ENCODE measurements around the gene SIPA1L2. TPM values are rescaled to one million over a fixed set of nuclear protein-coding genes. Genes with fewer than 3 reads are reported as not detected.

SIPA1L2 gene
- total and polyA plus RNA-seq, 7 experiments from 2014 or later: 0.08 to 4.9 (median 0.51) TPM; not detected in 1

- Mint-ChIP-seq H3K27ac (peak overlapping the region in 2 of 9 donors; percentile 7 to 66), H3K36me3 (peaks cover 0 to 7% (median 0%) of the 10 kb centered on the region in 5 donors), H3K4me1 (peaks cover 0 to 50% (median 0%) of the 10 kb centered on the region in 7 donors), H3K9me3 (peaks cover 0 to 4% (median 0%) of the 10 kb centered on the region in 11 donors), H3K4me3 (no peak overlapping the region), H3K27me3 (no peaks in the 10 kb centered on the region)
- Histone ChIP-seq H3K9me3 (ENCODE audit: control insufficient read depth in 2 of 3, low read length in 3 of 3) (no peaks in the 10 kb centered on the region), H3K36me3 (ENCODE audit: control insufficient read depth in 2 of 3, insufficient read depth in 3 of 3, low read length in 3 of 3) (no peaks in the 10 kb centered on the region), H3K27me3 (ENCODE audit: control insufficient read depth in 2 of 2, insufficient read depth in 2 of 2, low read length in 2 of 2) (no peaks in the 10 kb centered on the region), H3K4me1 (ENCODE audit: control insufficient read depth in 2 of 2, insufficient read depth in 2 of 2, low read length in 2 of 2) (peaks cover 0 to 19% of the 10 kb centered on the region in 2 donors), H3K27ac (ENCODE audit: low read depth, low read length) (no peak overlapping the region), H3K4me3 (ENCODE audit: low read length) (no peak overlapping the region)
- intact Hi-C loops (cut with micrococcal nuclease): loop anchor here in 1 of 2 donors (1.0 kb wide), 1 partner anchor 22 kb away; no protein-coding TSS in a partner anchor
- DNase-seq: no peak
- peak; percentile 56 for ATAC-seq
- POLR2A ChIA-PET: no interaction called here
- CTCF ChIA-PET: no interaction called here
Observed at GRCh38 chr1:232600424-232601258, 29.3 kb downstream of the SIPA1L2 start.

GRCh38 chr1:232599178-232600041 lies 30.5 kb downstream of the SIPA1L2 start:
- ATAC-seq (peak; percentile 27), DNase-seq (no peak)
- H3K27me3 ChIP-seq (ENCODE audit: control insufficient read depth in 2 of 2, insufficient read depth in 2 of 2, low read length in 2 of 2): no peaks in the 10 kb centered on the region
- Mint-ChIP-seq H3K27ac (peak overlapping the region in 1 of 9 donors; percentile 76), H3K4me1 (peaks cover 0 to 48% (median 0%) of the 10 kb centered on the region in 7 donors), H3K9me3 (peaks cover 0 to 4% (median 0%) of the 10 kb centered on the region in 11 donors), H3K4me3 (peak overlapping the region in 1 of 10 donors; percentile 55), H3K27me3 (no peaks in the 10 kb centered on the region), H3K36me3 (peaks cover 0 to 4% (median 0%) of the 10 kb centered on the region in 5 donors)
- no peak overlapping the region for H3K27ac ChIP-seq (ENCODE audit: low read depth, low read length)
- H3K4me1 ChIP-seq (ENCODE audit: control insufficient read depth in 2 of 2, insufficient read depth in 2 of 2, low read length in 2 of 2): peaks cover 0 to 19% of the 10 kb centered on the region in 2 donors
- intact Hi-C loops (cut with micrococcal nuclease): loop anchor here in 1 of 2 donors (1.0 kb wide), 1 partner anchor 21 kb away; no protein-coding TSS in a partner anchor
- no peaks in the 10 kb centered on the region for H3K36me3 ChIP-seq (ENCODE audit: control insufficient read depth in 2 of 3, insufficient read depth in 3 of 3, low read length in 3 of 3)
- H3K4me3 ChIP-seq (ENCODE audit: low read length): no peak overlapping the region
- ChIA-PET POLR2A (no interaction called here), CTCF (no interaction called here)
- H3K9me3 ChIP-seq (ENCODE audit: control insufficient read depth in 2 of 3, low read length in 3 of 3): no peaks in the 10 kb centered on the region

GRCh38 chr1:232598837-232599177 lies 31.1 kb downstream of the SIPA1L2 start:
- Mint-ChIP-seq H3K9me3 (peaks cover 0 to 4% (median 0%) of the 10 kb centered on the region in 11 donors), H3K27ac (peak overlapping the region in 1 of 9 donors; percentile 29), H3K27me3 (no peaks in the 10 kb centered on the region), H3K4me1 (peaks cover 0 to 43% (median 0%) of the 10 kb centered on the region in 7 donors), H3K36me3 (peaks cover 0 to 4% (median 0%) of the 10 kb centered on the region in 5 donors), H3K4me3 (no peak overlapping the region)
- no peak overlapping the region for H3K27ac ChIP-seq (ENCODE audit: low read depth, low read length)
- no peaks in the 10 kb centered on the region for H3K9me3 ChIP-seq (ENCODE audit: control insufficient read depth in 2 of 3, low read length in 3 of 3)
- no peaks in the 10 kb centered on the region for H3K36me3 ChIP-seq (ENCODE audit: control insufficient read depth in 2 of 3, insufficient read depth in 3 of 3, low read length in 3 of 3)
- DNase-seq: no peak
- intact Hi-C loops (cut with micrococcal nuclease): no loop called here
- no peaks in the 10 kb centered on the region for H3K27me3 ChIP-seq (ENCODE audit: control insufficient read depth in 2 of 2, insufficient read depth in 2 of 2, low read length in 2 of 2)
- ChIA-PET POLR2A (no interaction called here), CTCF (no interaction called here)
- H3K4me1 ChIP-seq (ENCODE audit: control insufficient read depth in 2 of 2, insufficient read depth in 2 of 2, low read length in 2 of 2): peaks cover 0 to 19% of the 10 kb centered on the region in 2 donors
- ATAC-seq: no peak
- H3K4me3 ChIP-seq (ENCODE audit: low read length): no peak overlapping the region

- no peak overlapping the region for H3K27ac Mint-ChIP-seq
Observed at GRCh38 chr1:232598133-232598532, 31.8 kb downstream of the SIPA1L2 start.

GRCh38 chr1:232597721-232598120 lies 32.2 kb downstream of the SIPA1L2 start:
- CTCF ChIA-PET: interaction anchor here (0.6 kb wide), 1 partner anchor 41 kb away, joined by 4 read pairs; no protein-coding TSS in a partner anchor

More at GRCh38 chr1:232598133-232598532, 31.8 kb downstream of the SIPA1L2 start:
- Histone ChIP-seq H3K36me3 (ENCODE audit: control insufficient read depth in 2 of 3, insufficient read depth in 3 of 3, low read length in 3 of 3) (no peaks in the 10 kb centered on the region), H3K9me3 (ENCODE audit: control insufficient read depth in 2 of 3, low read length in 3 of 3) (no peaks in the 10 kb centered on the region), H3K27me3 (ENCODE audit: control insufficient read depth in 2 of 2, insufficient read depth in 2 of 2, low read length in 2 of 2) (no peaks in the 10 kb centered on the region), H3K4me3 (ENCODE audit: low read length) (no peak overlapping the region), H3K4me1 (ENCODE audit: control insufficient read depth in 2 of 2, insufficient read depth in 2 of 2, low read length in 2 of 2) (peaks cover 0 to 19% of the 10 kb centered on the region in 2 donors), H3K27ac (ENCODE audit: low read depth, low read length) (no peak overlapping the region)
- intact Hi-C loops (cut with micrococcal nuclease): no loop called here
- Mint-ChIP-seq H3K4me3 (no peak overlapping the region), H3K9me3 (peaks cover 0 to 3% (median 0%) of the 10 kb centered on the region in 11 donors), H3K36me3 (peaks cover 0 to 4% (median 0%) of the 10 kb centered on the region in 5 donors), H3K27me3 (no peaks in the 10 kb centered on the region), H3K4me1 (peaks cover 0 to 43% (median 0%) of the 10 kb centered on the region in 7 donors)
- ChIA-PET CTCF (no interaction called here), POLR2A (no interaction called here)
- ATAC-seq: no peak
- no peak for DNase-seq

GRCh38 chr1:232596666-232597303 lies 33.1 kb downstream of the SIPA1L2 start:
- no peaks in the 10 kb centered on the region for H3K9me3 ChIP-seq (ENCODE audit: control insufficient read depth in 2 of 3, low read length in 3 of 3)
- POLR2A ChIA-PET: no interaction called here
- H3K4me1 Mint-ChIP-seq: peaks cover 0 to 43% (median 0%) of the 10 kb centered on the region in 7 donors
- intact Hi-C loops (cut with micrococcal nuclease): loop anchor here in 1 of 2 donors (1.0 kb wide), 1 partner anchor 17 kb away; no protein-coding TSS in a partner anchor
- no peak overlapping the region for H3K4me3 ChIP-seq (ENCODE audit: low read length)
- H3K4me1 ChIP-seq (ENCODE audit: control insufficient read depth in 2 of 2, insufficient read depth in 2 of 2, low read length in 2 of 2): peaks cover 0 to 19% of the 10 kb centered on the region in 2 donors
- peaks cover 0 to 2% (median 0%) of the 10 kb centered on the region in 11 donors for H3K9me3 Mint-ChIP-seq
- H3K27ac Mint-ChIP-seq: peak overlapping the region in 2 of 9 donors; percentile 33 to 84
- ATAC-seq (no peak), DNase-seq (no peak)
- H3K27ac ChIP-seq (ENCODE audit: low read depth, low read length): no peak overlapping the region
- no peaks in the 10 kb centered on the region for H3K27me3 Mint-ChIP-seq
- H3K4me3 Mint-ChIP-seq: peak overlapping the region in 1 of 10 donors; percentile 68
- H3K36me3 ChIP-seq (ENCODE audit: control insufficient read depth in 2 of 3, insufficient read depth in 3 of 3, low read length in 3 of 3): no peaks in the 10 kb centered on the region
- H3K36me3 Mint-ChIP-seq: peaks cover 0 to 4% (median 0%) of the 10 kb centered on the region in 5 donors
- no peaks in the 10 kb centered on the region for H3K27me3 ChIP-seq (ENCODE audit: control insufficient read depth in 2 of 2, insufficient read depth in 2 of 2, low read length in 2 of 2)
- CTCF ChIA-PET: interaction anchor here (0.6 kb wide), 1 partner anchor 42 kb away, joined by 4 read pairs; no protein-coding TSS in a partner anchor

More at GRCh38 chr1:232597721-232598120, 32.2 kb downstream of the SIPA1L2 start:
- POLR2A ChIA-PET: no interaction called here
- H3K9me3 ChIP-seq (ENCODE audit: control insufficient read depth in 2 of 3, low read length in 3 of 3): no peaks in the 10 kb centered on the region
- no peak for DNase-seq
- Mint-ChIP-seq H3K27me3 (no peaks in the 10 kb centered on the region), H3K36me3 (peaks cover 0 to 4% (median 0%) of the 10 kb centered on the region in 5 donors), H3K4me1 (peaks cover 0 to 43% (median 0%) of the 10 kb centered on the region in 7 donors), H3K9me3 (peaks cover 0 to 2% (median 0%) of the 10 kb centered on the region in 11 donors), H3K27ac (peak overlapping the region in 1 of 9 donors; percentile 57), H3K4me3 (no peak overlapping the region)
- H3K4me3 ChIP-seq (ENCODE audit: low read length): no peak overlapping the region
- no peak for ATAC-seq
- intact Hi-C loops (cut with micrococcal nuclease): loop anchor here in 1 of 2 donors (1.0 kb wide), 1 partner anchor 18 kb away; no protein-coding TSS in a partner anchor
- no peaks in the 10 kb centered on the region for H3K36me3 ChIP-seq (ENCODE audit: control insufficient read depth in 2 of 3, insufficient read depth in 3 of 3, low read length in 3 of 3)
- peaks cover 0 to 19% of the 10 kb centered on the region in 2 donors for H3K4me1 ChIP-seq (ENCODE audit: control insufficient read depth in 2 of 2, insufficient read depth in 2 of 2, low read length in 2 of 2)
- no peaks in the 10 kb centered on the region for H3K27me3 ChIP-seq (ENCODE audit: control insufficient read depth in 2 of 2, insufficient read depth in 2 of 2, low read length in 2 of 2)
- H3K27ac ChIP-seq (ENCODE audit: low read depth, low read length): no peak overlapping the region

Measured in naive thymus-derived CD4-positive, alpha-beta T cell (primary cell).